ENCODE data around the gene TMEM43. TPM values are rescaled to one million over a fixed set of nuclear protein-coding genes. Genes with fewer than 3 reads are reported as not detected.
A peak's percentile ranks its signal among the peaks of the same experiment; 100 is the strongest.

Gene TMEM43
- total RNA-seq, 1 donor from 2014 or later: 166 TPM

GRCh38 chr3:14178247-14179113, 53.6 kb downstream of the TMEM43 start, which contains the start of the genes LSM3 and XPC:
LSM3 (plus strand) TSS chr3:14178817; CDS start chr3:14178861, 44 bp downstream.
XPC (minus strand) TSS chr3:14178601; CDS start chr3:14178568, 33 bp downstream.
- H3K27ac ChIP-seq: peak within 1 kb of the TSS; percentile 91 to 99
- peak in 1 of 3 experiments; percentile 8 for TF ChIP-seq CTCF (IDR thresholded peaks at IDR 0.05)
- peaks cover 5 to 21% of the 10 kb centered on the region in 2 donors for H3K36me3 ChIP-seq
- H3K4me3 ChIP-seq: peak within 1 kb of the TSS; percentile 69 to 71
- H3K27me3 ChIP-seq: no peaks in the 10 kb centered on the region
- H3K4me1 ChIP-seq: peaks cover 0 to 31% of the 10 kb centered on the region in 2 donors
- intact Hi-C loops (cut with DNase I): loop anchor here (1.0 to 5.0 kb wide), 5 partner anchors 34 to 1029 kb away; partner anchors contain the start of genes CAPN7, CCDC174 and TMEM43
- H3K9me3 ChIP-seq: no peaks in the 10 kb centered on the region
- DNase-seq (ENCODE audit: low spot score in 2 of 2): peak; percentile 92 to 98

- Histone ChIP-seq H3K4me1 (peaks cover 0 to 31% of the 10 kb centered on the region in 2 donors), H3K36me3 (peaks cover 10 to 27% of the 10 kb centered on the region in 2 donors), H3K4me3 (peak overlapping the region; percentile 69 to 71), H3K27me3 (no peaks in the 10 kb centered on the region), H3K27ac (peak overlapping the region; percentile 86 to 99), H3K9me3 (no peaks in the 10 kb centered on the region)
- intact Hi-C loops (cut with DNase I): loop anchor here (5.0 kb wide), 1 partner anchor 1028 kb away; the partner anchor contains the start of gene CAPN7
- TF ChIP-seq CTCF (IDR thresholded peaks at IDR 0.05): no peak
- DNase-seq (ENCODE audit: low spot score in 2 of 2): no peak
Observed at GRCh38 chr3:14179114-14179465, 54.2 kb downstream of the TMEM43 start.

GRCh38 chr3:14179795-14180194, 54.9 kb downstream of the TMEM43 start:
- intact Hi-C loops (cut with DNase I): loop anchor here (5.0 kb wide), 1 partner anchor 1028 kb away; the partner anchor contains the start of gene CAPN7
- TF ChIP-seq CTCF (IDR thresholded peaks at IDR 0.05): no peak

GRCh38 chr3:14181253-14181652, 56.4 kb downstream of the TMEM43 start:
- H3K27me3 ChIP-seq: no peaks in the 10 kb centered on the region
- H3K4me1 ChIP-seq: peaks cover 0 to 23% of the 10 kb centered on the region in 2 donors
- TF ChIP-seq CTCF (IDR thresholded peaks at IDR 0.05): no peak
- intact Hi-C loops (cut with DNase I): no loop called here
- H3K4me3 ChIP-seq: no peak overlapping the region
- no peak for DNase-seq (ENCODE audit: low spot score in 2 of 2)
- H3K36me3 ChIP-seq: peaks cover 20 to 46% of the 10 kb centered on the region in 2 donors
- H3K27ac ChIP-seq: no peak overlapping the region
- H3K9me3 ChIP-seq: no peaks in the 10 kb centered on the region

More at GRCh38 chr3:14179795-14180194, 54.9 kb downstream of the TMEM43 start:
- peaks cover 11 to 31% of the 10 kb centered on the region in 2 donors for H3K36me3 ChIP-seq
- DNase-seq (ENCODE audit: low spot score in 2 of 2): no peak
- H3K4me3 ChIP-seq: no peak overlapping the region
- no peaks in the 10 kb centered on the region for H3K27me3 ChIP-seq
- H3K9me3 ChIP-seq: no peaks in the 10 kb centered on the region
- H3K27ac ChIP-seq: no peak overlapping the region
- peaks cover 0 to 31% of the 10 kb centered on the region in 2 donors for H3K4me1 ChIP-seq

- Histone ChIP-seq H3K9me3 (no peaks in the 10 kb centered on the region), H3K4me3 (no peak overlapping the region), H3K27ac (no peak overlapping the region), H3K4me1 (peaks cover 0 to 10% of the 10 kb centered on the region in 2 donors), H3K27me3 (no peaks in the 10 kb centered on the region), H3K36me3 (peaks cover 29 to 64% of the 10 kb centered on the region in 2 donors)
- DNase-seq (ENCODE audit: low spot score in 2 of 2): no peak
- TF ChIP-seq CTCF (IDR thresholded peaks at IDR 0.05): no peak
- intact Hi-C loops (cut with DNase I): no loop called here
Observed at GRCh38 chr3:14183015-14183577, 58.2 kb downstream of the TMEM43 start.

Data from ascending aorta (tissue), 2 donors.